KOPT-K1 (cell line): ENCODE measurements around the gene C19orf67.
"Not testable (repeated sequence)": the region's sequence is repeated elsewhere in the genome, so short reads cannot be mapped to it uniquely, and the experiment has no call there.

Experiments
- H3K27ac ChIP-seq: fragments of 200-600 bp; sonication (generic); 2 replicates; pipeline ENCODE4 v1.5.1; 2016; ENCODE audit warnings: antibody characterized with exemption, mild to moderate bottlenecking, low read depth, low read length; ENCODE audit not compliant: poor library complexity, severe bottlenecking
- H3K36me3 ChIP-seq: fragments of 200-600 bp; sonication (generic); 2 replicates; pipeline ENCODE4 v1.5.1; 2017; ENCODE audit warnings: antibody characterized with exemption, mild to moderate bottlenecking, low read length, moderate library complexity; ENCODE audit not compliant: insufficient read depth
- H3K9me3 ChIP-seq: fragments of 200-600 bp; sonication (generic); 2 replicates; pipeline ENCODE4 v1.5.1; 2017; ENCODE audit warnings: antibody characterized with exemption, low read length, mild to moderate bottlenecking; ENCODE audit not compliant: insufficient read depth, poor library complexity, severe bottlenecking

Gene C19orf67

GRCh38 chr19:14058182-14059092, 27.1 kb downstream of the C19orf67 start:
- H3K36me3 ChIP-seq: no peaks in the 10 kb centered on the region
- H3K27ac ChIP-seq: no peak overlapping the region
- H3K9me3 ChIP-seq: no peaks in the 10 kb centered on the region

- H3K36me3 ChIP-seq: peaks cover 9% of the 10 kb centered on the region
- H3K9me3 ChIP-seq: no peaks in the 10 kb centered on the region
- H3K27ac ChIP-seq: no peak overlapping the region
Observed at GRCh38 chr19:14056741-14057356, 28.7 kb downstream of the C19orf67 start.

- Histone ChIP-seq H3K36me3 (peaks cover 13% of the 10 kb centered on the region), H3K9me3 (no peaks in the 10 kb centered on the region), H3K27ac (no peak overlapping the region)
Observed at GRCh38 chr19:14056069-14056666, 29.4 kb downstream of the C19orf67 start.

- Histone ChIP-seq H3K27ac (no peak overlapping the region), H3K9me3 (no peaks in the 10 kb centered on the region), H3K36me3 (peaks cover 20% of the 10 kb centered on the region)
Observed at GRCh38 chr19:14055396-14055795, 30.2 kb downstream of the C19orf67 start.

- Histone ChIP-seq H3K9me3 (no peaks in the 10 kb centered on the region), H3K27ac (no peak overlapping the region), H3K36me3 (peaks cover 27% of the 10 kb centered on the region)
Observed at GRCh38 chr19:14054721-14055120, 30.9 kb downstream of the C19orf67 start.

DNA sequence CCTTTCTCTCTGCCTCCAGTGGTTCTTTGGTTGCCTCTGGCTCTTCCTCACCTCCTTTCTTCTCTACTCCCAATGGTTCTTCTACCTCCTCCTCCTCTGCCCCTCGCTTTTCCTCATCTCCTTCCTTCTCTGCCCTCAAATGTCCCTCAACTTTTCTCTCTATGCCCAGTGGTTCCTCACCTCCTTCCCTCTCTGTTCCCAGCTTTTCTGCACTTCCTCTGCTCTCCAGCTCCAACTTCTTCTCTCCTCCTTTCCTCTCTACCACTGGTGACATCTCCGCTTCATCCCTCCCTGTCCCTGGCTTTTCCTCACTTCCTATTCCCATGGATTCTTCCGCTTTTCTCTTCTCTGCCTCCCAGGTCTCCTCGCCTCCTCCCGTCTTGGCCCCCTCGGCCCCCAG, 31.5 kb downstream of the C19orf67 start:
- no peak overlapping the region for H3K27ac ChIP-seq
- H3K36me3 ChIP-seq: peaks cover 32% of the 10 kb centered on the region
- no peaks in the 10 kb centered on the region for H3K9me3 ChIP-seq

DNA sequence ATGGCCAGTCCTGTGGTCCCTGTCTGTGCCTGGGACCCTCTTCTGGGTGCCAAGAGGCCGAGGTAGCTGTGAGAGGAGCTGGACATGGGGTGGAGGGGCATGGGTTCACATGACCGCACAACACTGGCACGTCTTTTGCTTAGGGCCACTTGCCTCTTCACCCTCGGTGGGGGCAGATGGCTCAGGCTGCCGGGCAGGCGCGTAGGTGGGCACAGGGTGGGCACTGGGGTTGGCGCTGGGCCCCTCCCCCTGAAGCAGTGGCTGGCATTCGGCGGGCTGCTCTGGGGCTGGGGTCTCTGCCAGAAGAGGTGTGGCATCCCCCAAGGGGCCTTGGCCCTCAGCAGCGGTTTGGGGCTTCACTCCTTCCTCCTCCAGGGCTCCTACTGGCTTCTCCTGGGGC, 32.1 kb downstream of the C19orf67 start:
- H3K9me3 ChIP-seq: peaks cover under 1% of the 10 kb centered on the region
- no peak overlapping the region for H3K27ac ChIP-seq
- H3K36me3 ChIP-seq: peaks cover 38% of the 10 kb centered on the region

DNA sequence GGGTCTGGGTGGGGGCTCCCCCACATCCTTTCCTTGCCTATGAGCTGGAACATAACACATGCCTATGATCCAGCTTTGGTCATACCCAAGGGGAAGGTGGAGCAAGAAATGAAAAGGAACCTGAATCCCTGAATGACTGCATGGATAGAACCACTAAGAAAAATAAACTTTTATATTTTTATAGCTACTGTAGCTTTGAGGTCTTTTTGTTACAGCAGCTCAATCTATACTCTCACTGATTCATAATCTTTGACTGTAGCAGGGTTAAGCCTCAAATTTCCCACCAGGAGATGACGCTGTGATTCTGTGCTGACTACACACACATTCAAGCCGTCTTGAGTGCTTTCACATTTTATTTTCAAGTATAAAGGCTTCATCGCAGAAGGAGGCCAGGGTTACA, 32.6 kb downstream of the C19orf67 start:
- H3K27ac ChIP-seq: no peak overlapping the region
- peaks cover 42% of the 10 kb centered on the region for H3K36me3 ChIP-seq
- H3K9me3 ChIP-seq: peaks cover 4% of the 10 kb centered on the region

- H3K27ac ChIP-seq: no peak overlapping the region
- H3K9me3 ChIP-seq: peaks cover 4% of the 10 kb centered on the region
- peaks cover 47% of the 10 kb centered on the region for H3K36me3 ChIP-seq
Observed at GRCh38 chr19:14052470-14052869, 33.1 kb downstream of the C19orf67 start.

GRCh38 chr19:14051980-14052379, 33.6 kb downstream of the C19orf67 start:
- Histone ChIP-seq H3K27ac (no peak overlapping the region), H3K9me3 (peaks cover 4% of the 10 kb centered on the region), H3K36me3 (peaks cover 47% of the 10 kb centered on the region)

- H3K27ac ChIP-seq, H3K9me3 ChIP-seq: not testable (repeated sequence)
- H3K36me3 ChIP-seq: peaks cover 53% of the 10 kb centered on the region
Observed at GRCh38 chr19:14050961-14051360, 34.6 kb downstream of the C19orf67 start.

GRCh38 chr19:14050512-14050911, 35.1 kb downstream of the C19orf67 start:
- Histone ChIP-seq H3K27ac (no peak overlapping the region), H3K9me3 (peaks cover 4% of the 10 kb centered on the region), H3K36me3 (peaks cover 54% of the 10 kb centered on the region)

DNA sequence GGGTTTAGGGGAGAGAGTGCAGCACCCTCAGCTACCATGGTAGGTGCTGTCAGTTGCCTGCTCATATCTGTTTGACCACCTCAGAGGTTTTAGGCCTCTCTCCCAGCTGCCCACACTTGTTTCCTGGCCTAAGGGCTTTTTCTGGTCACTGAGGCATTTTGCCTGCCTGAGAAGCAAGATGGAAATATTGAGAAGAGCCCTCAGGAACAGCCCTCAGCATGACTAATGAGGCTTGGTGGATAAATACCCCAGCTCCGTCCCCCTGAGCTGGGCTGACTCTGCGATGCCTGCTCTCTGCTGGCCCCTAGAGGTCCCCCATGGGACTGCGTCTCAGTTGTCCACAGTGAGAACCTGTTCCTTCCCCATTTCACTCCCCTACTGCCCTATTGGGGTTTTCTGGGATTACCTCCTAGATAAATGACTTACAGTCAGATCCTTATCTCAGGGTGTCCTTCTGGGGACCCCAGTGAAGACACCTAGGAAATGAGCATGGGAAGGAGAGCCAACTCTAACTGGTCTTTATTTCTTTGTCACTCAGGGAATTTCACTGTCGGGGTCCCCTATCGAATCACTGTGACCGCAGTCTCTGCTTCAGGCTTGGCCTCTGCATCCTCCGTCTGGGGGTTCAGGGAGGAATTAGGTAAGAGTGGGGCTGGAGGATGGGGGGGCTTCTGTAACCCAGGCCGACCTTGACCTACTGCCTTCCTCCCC, 37.0 kb downstream of the C19orf67 start:
- Histone ChIP-seq H3K27ac (no peak overlapping the region), H3K9me3 (peaks cover 4% of the 10 kb centered on the region), H3K36me3 (peaks cover 54% of the 10 kb centered on the region)

- not testable (repeated sequence) for H3K27ac ChIP-seq, H3K9me3 ChIP-seq
- peaks cover 60% of the 10 kb centered on the region for H3K36me3 ChIP-seq
Observed at GRCh38 chr19:14047866-14048265, 37.7 kb downstream of the C19orf67 start.
